H9 (cell line): Measurements from ENCODE around the gene TCF25. TPM values are rescaled to one million over a fixed set of nuclear protein-coding genes. Genes with fewer than 3 reads are reported as not detected.

ENCODE experiments used
- DNase-seq: peaks from one replicate; pipeline ENCODE4 v3.0.0-alpha.2; 2017
- H2AFZ ChIP-seq: one replicate; pipeline ENCODE4 v1.6.1; 2013; ENCODE audit warnings: mild to moderate bottlenecking, low read length, control low read depth, moderate library complexity
- H2AK5ac ChIP-seq: 2 replicates; pipeline ENCODE4 v1.6.1; 2013; ENCODE audit warnings: low read length, control low read depth, mixed read lengths; ENCODE audit not compliant: insufficient read length
- H2BK120ac ChIP-seq: one replicate; pipeline ENCODE4 v1.6.1; 2013; ENCODE audit warnings: low read depth, mild to moderate bottlenecking, low read length, control low read depth, inconsistent platforms; ENCODE audit not compliant: poor library complexity, severe bottlenecking
- H2BK12ac ChIP-seq: 2 replicates; pipeline ENCODE4 v1.6.1; 2013; ENCODE audit warnings: low read length, control low read depth, mixed read lengths, low read depth; ENCODE audit not compliant: insufficient read length
- H2BK15ac ChIP-seq: 2 replicates; pipeline ENCODE4 v1.6.1; 2013; ENCODE audit warnings: low read depth, low read length, control low read depth
- H2BK20ac ChIP-seq: one replicate; pipeline ENCODE4 v1.6.1; 2013; ENCODE audit warnings: low read depth, mild to moderate bottlenecking, low read length, control low read depth, inconsistent platforms; ENCODE audit not compliant: poor library complexity, severe bottlenecking
- H2BK5ac ChIP-seq: 2 replicates; pipeline ENCODE4 v1.6.1; 2013; ENCODE audit warnings: low read length, control low read depth, mixed read lengths; ENCODE audit not compliant: insufficient read length
- H3K14ac ChIP-seq: 2 replicates; pipeline ENCODE4 v1.6.1; 2013; ENCODE audit warnings: low read length, control low read depth; ENCODE audit not compliant: insufficient read depth
- H3K18ac ChIP-seq: 2 replicates; pipeline ENCODE4 v1.6.1; 2013; ENCODE audit warnings: low read depth, mild to moderate bottlenecking, mixed read lengths, low read length, control low read depth; ENCODE audit not compliant: insufficient read length
- H3K23ac ChIP-seq: 2 replicates; pipeline ENCODE4 v1.6.1; 2013; ENCODE audit warnings: low read length, control low read depth, mixed read lengths, low read depth; ENCODE audit not compliant: insufficient read length
- H3K23me2 ChIP-seq: 2 replicates; pipeline ENCODE4 v1.6.1; 2013; ENCODE audit warnings: low read depth, mild to moderate bottlenecking, mixed read lengths, low read length, control low read depth; ENCODE audit not compliant: insufficient read length, poor library complexity, severe bottlenecking
- H3K27ac ChIP-seq: 2 replicates; pipeline ENCODE4 v1.5.1; 2013; ENCODE audit warnings: low read length, control low read depth, mixed read lengths, low read depth; ENCODE audit not compliant: insufficient read length
- H3K27me3 ChIP-seq: 2 replicates; pipeline ENCODE4 v1.6.1; 2013; ENCODE audit warnings: low read length, control low read depth, inconsistent platforms; ENCODE audit not compliant: insufficient read depth
- H3K4ac ChIP-seq: 2 replicates; pipeline ENCODE4 v1.6.1; 2013; ENCODE audit warnings: low read depth, mild to moderate bottlenecking, control low read depth, inconsistent platforms, low read length, moderate library complexity
- H3K4me1 ChIP-seq: 2 replicates; pipeline ENCODE4 v1.6.1; 2013; ENCODE audit warnings: low read length, control low read depth, inconsistent platforms; ENCODE audit not compliant: insufficient read depth
- H3K4me2 ChIP-seq: 2 replicates; pipeline ENCODE4 v1.6.1; 2013; ENCODE audit warnings: low read length, control low read depth, mixed read lengths; ENCODE audit not compliant: insufficient read length, insufficient read depth
- H3K56ac ChIP-seq: 2 replicates; pipeline ENCODE4 v1.6.1; 2013; ENCODE audit warnings: low read depth, mild to moderate bottlenecking, mixed read lengths, low read length, control low read depth; ENCODE audit not compliant: insufficient read length
- H3K79me1 ChIP-seq: 2 replicates; pipeline ENCODE4 v1.6.1; 2013; ENCODE audit warnings: low read depth, mild to moderate bottlenecking, moderate library complexity, low read length, control low read depth, inconsistent platforms; ENCODE audit not compliant: insufficient read depth, poor library complexity, severe bottlenecking
- H3K79me2 ChIP-seq: 2 replicates; pipeline ENCODE4 v1.6.1; 2013; ENCODE audit warnings: low read length, control low read depth, inconsistent platforms; ENCODE audit not compliant: insufficient read depth
- H3K9ac ChIP-seq: 2 replicates; pipeline ENCODE4 v1.6.1; 2013; ENCODE audit warnings: low read length, control low read depth, mixed read lengths; ENCODE audit not compliant: insufficient read length; ENCODE audit errors: extremely low read depth
- H3K9me3 ChIP-seq: one replicate; pipeline ENCODE4 v1.6.1; 2013; ENCODE audit warnings: low read depth, low read length, inconsistent platforms; ENCODE audit not compliant: control insufficient read depth
- H3T11ph ChIP-seq: one replicate; pipeline ENCODE4 v1.6.1; 2013; ENCODE audit warnings: mild to moderate bottlenecking, low read length, control low read depth, inconsistent platforms
- H4K20me1 ChIP-seq: one replicate; pipeline ENCODE4 v1.6.1; 2013; ENCODE audit not compliant: control insufficient read depth, insufficient read length, insufficient read depth
- H4K5ac ChIP-seq: 2 replicates; pipeline ENCODE4 v1.6.1; 2013; ENCODE audit warnings: low read depth, mild to moderate bottlenecking, mixed read lengths, low read length, control low read depth; ENCODE audit not compliant: insufficient read length
- H4K8ac ChIP-seq: replicated peaks from 2 replicates; pipeline ENCODE4 v1.6.1; 2013; ENCODE audit warnings: low read length, control low read depth, mixed read lengths, low read depth; ENCODE audit not compliant: insufficient read length
- H4K91ac ChIP-seq: 2 replicates; pipeline ENCODE4 v1.6.1; 2013; ENCODE audit warnings: low read depth, mild to moderate bottlenecking, moderate library complexity, mixed read lengths, low read length, control low read depth; ENCODE audit not compliant: insufficient read length
- H3K27ac Mint-ChIP-seq, 3 experiments: 2 replicates in 2 of 3; 3 replicates in 1 of 3; pipeline ENCODE4 v1.8.0; 2020 to 2021; ENCODE audit warnings: mixed read lengths in 3 of 3, mild to moderate bottlenecking in 1 of 3, moderate library complexity in 1 of 3
- H3K27me3 Mint-ChIP-seq: 2 replicates; pipeline ENCODE4 v1.8.0; 2021; ENCODE audit warnings: low read depth, mild to moderate bottlenecking, moderate library complexity, mixed read lengths
- H3K36me3 Mint-ChIP-seq, 3 experiments: 2 replicates in 2 of 3; 3 replicates in 1 of 3; pipeline ENCODE4 v1.8.0; 2020 to 2021; ENCODE audit warnings: low read depth in 3 of 3, mixed read lengths in 3 of 3; ENCODE audit not compliant: insufficient read depth in 1 of 3
- H3K4me1 Mint-ChIP-seq, 2 experiments: 2 replicates each; pipeline ENCODE4 v1.8.0; 2020; ENCODE audit warnings: mixed read lengths in 2 of 2
- H3K4me3 Mint-ChIP-seq, 2 experiments: 2 replicates in 1 of 2; 3 replicates in 1 of 2; pipeline ENCODE4 v1.8.0; 2020 to 2021; ENCODE audit warnings: mild to moderate bottlenecking in 2 of 2, mixed read lengths in 2 of 2, moderate library complexity in 1 of 2
- H3K9me3 Mint-ChIP-seq, 2 experiments: 2 replicates in 1 of 2; 3 replicates in 1 of 2; pipeline ENCODE4 v1.8.0; 2020; ENCODE audit warnings: mild to moderate bottlenecking in 2 of 2, mixed read lengths in 2 of 2, moderate library complexity in 1 of 2
- CTCF ChIP-seq: fragments of 200-600 bp; sonication (generic); conservative IDR thresholded peaks from 3 replicates; pipeline ENCODE4 v1.8.0; 2021; ENCODE audit warnings: antibody characterized with exemption, mild to moderate bottlenecking
- WGBS: extraction: QIAGEN DNeasy Blood & Tissue Kit; methylation state at CpG from one replicate; pipeline ENCODE4 v1.1.7; 2013; ENCODE audit warnings: missing lambda C conversion rate, low lambda C conversion rate, mixed read lengths; ENCODE audit not compliant: insufficient read length; ENCODE audit errors: extremely low coverage; 5-methylcytosine and 5-hydroxymethylcytosine counted together
- total RNA-seq: library from RNA; stranded (reverse); gene quantifications from 2 replicates; pipeline ENCODE4 v1.2.1, GENCODE V29; 2021

TCF25 gene
- total RNA-seq, 1 experiment from 2014 or later: 109 TPM

GRCh38 chr16:89917773-89918452 is 44.5 kb downstream of the TCF25 start:
- H3K27ac ChIP-seq: no peak overlapping the region
- peaks cover 25 to 34% of the 10 kb centered on the region in 2 experiments for H3K4me1 Mint-ChIP-seq
- no peaks in the 10 kb centered on the region; a peak in 1 of 5 replicates for H3K9me3 Mint-ChIP-seq
- no peak overlapping the region for H2BK120ac ChIP-seq
- H3K79me2 ChIP-seq: no peaks in the 10 kb centered on the region
- H3K36me3 Mint-ChIP-seq: peaks cover 0 to 12% (median 5%) of the 10 kb centered on the region in 3 experiments; a peak in 5 of 7 replicates
- no peak overlapping the region for H4K5ac ChIP-seq
- H3K4me1 ChIP-seq: no peaks in the 10 kb centered on the region; the same call in 1 of the 2 replicates
- peak; percentile 77 for DNase-seq
- no peak overlapping the region for H3K14ac ChIP-seq
- H3K23ac ChIP-seq: no peak overlapping the region
- H2AK5ac ChIP-seq: no peak overlapping the region
- no peak overlapping the region for H3T11ph ChIP-seq
- peak overlapping the region; percentile 17 for H3K4me2 ChIP-seq
- H3K9ac ChIP-seq: no peak overlapping the region
- H3K4me3 Mint-ChIP-seq: peak overlapping the region; percentile 66 to 78
- no peaks in the 10 kb centered on the region for H3K27me3 ChIP-seq
- no peak overlapping the region for H2AFZ ChIP-seq
- no peak overlapping the region for H3K4ac ChIP-seq
- no peaks in the 10 kb centered on the region for H3K9me3 ChIP-seq
- no peak overlapping the region for H2BK20ac ChIP-seq
- no peak overlapping the region for H3K27ac Mint-ChIP-seq
- no peak for TF ChIP-seq CTCF
- H2BK15ac ChIP-seq: no peak overlapping the region
- WGBS: no CpG with 5 or more reads among the region's 39 CpGs
- H2BK12ac ChIP-seq: no peak overlapping the region
- peaks cover 18% of the 10 kb centered on the region for H3K23me2 ChIP-seq
- H3K79me1 ChIP-seq: no peaks in the 10 kb centered on the region
- no peaks in the 10 kb centered on the region for H4K20me1 ChIP-seq
- no peak overlapping the region for H3K18ac ChIP-seq
- H2BK5ac ChIP-seq: no peak overlapping the region
- H4K91ac ChIP-seq: no peak overlapping the region
- no peak overlapping the region for H4K8ac ChIP-seq
- H3K56ac ChIP-seq: no peak overlapping the region
- peaks cover 20% of the 10 kb centered on the region for H3K27me3 Mint-ChIP-seq
